Body of pancreas (tissue), 4 donors: Measurements from ENCODE around the gene OR2H2.

Experiments
- CTCF ChIP-seq, 7 experiments: fragments of 450-650 bp in 4 of 7; fragments of 200-600 bp in 3 of 7; sonication (generic) in 3 of 7; IDR thresholded peaks; one replicate each; pipeline ENCODE4 v1.5.1; 2016 to 2019; ENCODE audit warnings: antibody characterized with exemption in 7 of 7
- POLR2A ChIP-seq, 3 donors: fragments of 450-650 bp; IDR thresholded peaks; one replicate each; pipeline ENCODE4 v1.6.1; 2016; ENCODE audit warnings: antibody characterized with exemption in 3 of 3, mild to moderate bottlenecking in 2 of 3

- TF ChIP-seq CTCF (IDR thresholded peaks at IDR 0.05): no peak
- TF ChIP-seq POLR2A (IDR thresholded peaks at IDR 0.05): no peak
Observed at GRCh38 chr6:29591677-29592076, 6.8 kb downstream of the OR2H2 start.
